Lower lobe of right lung (tissue), 2 donors: Measurements from ENCODE around the gene EN2. TPM values are rescaled to one million over a fixed set of nuclear protein-coding genes. Genes with fewer than 3 reads are reported as not detected.

ENCODE experiments used
- ATAC-seq, 2 donors: fragments of 200-7000 bp; cut with Tn5 transposase; one replicate each; pipeline ENCODE4 v1.9.1; 2020 to 2022; ENCODE audit warnings: mild to moderate bottlenecking in 2 of 2, moderate library complexity in 2 of 2
- DNase-seq: peaks from one replicate; pipeline ENCODE4 v3.0.0-alpha.2; 2020
- H3K27ac ChIP-seq: fragments of 200-600 bp; one replicate; pipeline ENCODE4 v1.8.0; 2022
- H3K27me3 ChIP-seq: fragments of 200-600 bp; one replicate; pipeline ENCODE4 v1.8.0; 2022; ENCODE audit warnings: low read depth
- H3K36me3 ChIP-seq: fragments of 200-600 bp; one replicate; pipeline ENCODE4 v1.8.0; 2022; ENCODE audit warnings: mild to moderate bottlenecking
- H3K4me1 ChIP-seq: fragments of 200-600 bp; one replicate; pipeline ENCODE4 v1.8.0; 2022
- H3K4me3 ChIP-seq: fragments of 200-600 bp; one replicate; pipeline ENCODE4 v1.8.0; 2022; ENCODE audit warnings: mild to moderate bottlenecking
- H3K9me3 ChIP-seq: fragments of 200-600 bp; one replicate; pipeline ENCODE4 v1.8.0; 2022
- intact Hi-C: fragments of 100-400 bp; cut with DNase I; formaldehyde crosslinking; loops from one replicate; pipeline ENCODE4 v1.11.0; 2022
- total RNA-seq: library from RNA; stranded (reverse); fragmentation: NEBNext Ultra II Directional; extraction: Animal tissue kit (Norgen Biotek cat#: 25700); gene quantifications from one replicate; pipeline ENCODE4 v1.2.1, GENCODE V29; 2021
- TF ChIP-seq, protein P1 (sequence below): fragments of 200-600 bp; IDR thresholded peaks from one replicate; pipeline ENCODE4 v1.8.0; 2022; ENCODE audit warnings: antibody characterized with exemption, mild to moderate bottlenecking
- donor health status: DM: no; HTN: yes; CAD: no; lungs with severe emphysema.

EN2 gene
- total RNA-seq, 1 donor from 2014 or later = not detected

- H3K27ac ChIP-seq = no peak overlapping the region
- intact Hi-C loops = no loop called here
- H3K36me3 ChIP-seq = no peaks in the 10 kb centered on the region
- H3K4me3 ChIP-seq = peak overlapping the region; percentile 9
- DNase-seq = no peak
- no peaks in the 10 kb centered on the region for H3K9me3 ChIP-seq
- TF ChIP-seq, protein P1, sequence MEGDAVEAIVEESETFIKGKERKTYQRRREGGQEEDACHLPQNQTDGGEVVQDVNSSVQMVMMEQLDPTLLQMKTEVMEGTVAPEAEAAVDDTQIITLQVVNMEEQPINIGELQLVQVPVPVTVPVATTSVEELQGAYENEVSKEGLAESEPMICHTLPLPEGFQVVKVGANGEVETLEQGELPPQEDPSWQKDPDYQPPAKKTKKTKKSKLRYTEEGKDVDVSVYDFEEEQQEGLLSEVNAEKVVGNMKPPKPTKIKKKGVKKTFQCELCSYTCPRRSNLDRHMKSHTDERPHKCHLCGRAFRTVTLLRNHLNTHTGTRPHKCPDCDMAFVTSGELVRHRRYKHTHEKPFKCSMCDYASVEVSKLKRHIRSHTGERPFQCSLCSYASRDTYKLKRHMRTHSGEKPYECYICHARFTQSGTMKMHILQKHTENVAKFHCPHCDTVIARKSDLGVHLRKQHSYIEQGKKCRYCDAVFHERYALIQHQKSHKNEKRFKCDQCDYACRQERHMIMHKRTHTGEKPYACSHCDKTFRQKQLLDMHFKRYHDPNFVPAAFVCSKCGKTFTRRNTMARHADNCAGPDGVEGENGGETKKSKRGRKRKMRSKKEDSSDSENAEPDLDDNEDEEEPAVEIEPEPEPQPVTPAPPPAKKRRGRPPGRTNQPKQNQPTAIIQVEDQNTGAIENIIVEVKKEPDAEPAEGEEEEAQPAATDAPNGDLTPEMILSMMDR = no peak
- peaks cover 8% of the 10 kb centered on the region for H3K4me1 ChIP-seq
- peaks cover 95% of the 10 kb centered on the region for H3K27me3 ChIP-seq
- no peak for ATAC-seq
Observed at GRCh38 chr7:155509725-155510551, 52.0 kb downstream of the EN2 start.

DNA sequence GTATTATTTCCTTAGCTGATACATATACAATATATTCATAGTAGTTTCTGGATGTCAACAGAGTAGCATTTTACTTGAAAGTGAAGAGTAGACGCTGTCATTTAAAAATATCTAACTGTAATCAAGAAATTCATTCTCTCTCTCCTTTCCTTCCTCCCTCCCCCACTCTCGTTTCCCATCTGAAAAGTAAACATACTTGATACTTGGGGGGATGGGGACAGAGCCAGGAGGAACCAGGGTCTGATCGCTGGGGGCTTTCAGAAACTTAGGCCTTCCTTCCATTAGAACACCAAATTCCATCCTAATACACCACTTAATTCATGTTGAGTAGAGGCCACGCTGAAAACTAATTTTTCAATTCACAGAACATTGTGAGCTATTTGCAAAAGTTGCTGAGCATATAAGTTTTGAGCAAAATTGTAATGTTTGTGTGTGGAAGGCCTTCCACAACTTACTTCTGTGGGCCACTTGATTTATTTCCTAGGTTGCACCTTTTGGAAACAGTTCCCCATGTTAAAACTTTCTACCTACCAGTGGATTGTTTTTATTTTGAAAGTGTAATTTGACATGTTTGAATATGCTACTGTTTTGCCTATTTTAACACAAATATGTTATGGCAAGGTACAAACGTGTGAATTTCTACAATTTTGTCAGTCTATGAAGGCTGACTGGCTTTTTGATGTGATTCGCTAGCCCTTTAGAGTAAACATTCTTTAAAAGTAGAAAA, 53.2 kb downstream of the EN2 start:
- Histone ChIP-seq H3K36me3 (no peaks in the 10 kb centered on the region), H3K27me3 (peaks cover 93% of the 10 kb centered on the region), H3K4me1 (peaks cover 8% of the 10 kb centered on the region), H3K27ac (no peak overlapping the region), H3K9me3 (no peaks in the 10 kb centered on the region), H3K4me3 (no peak overlapping the region)
- TF ChIP-seq, protein P1 = no peak
- no peak for DNase-seq
- intact Hi-C loops = no loop called here
- no peak for ATAC-seq

- no peak overlapping the region for H3K27ac ChIP-seq
- no peaks in the 10 kb centered on the region for H3K9me3 ChIP-seq
- no peaks in the 10 kb centered on the region for H3K36me3 ChIP-seq
- ATAC-seq (no peak), DNase-seq (no peak)
- intact Hi-C loops = no loop called here
- TF ChIP-seq, protein P1 = no peak
- peaks cover 8% of the 10 kb centered on the region for H3K4me1 ChIP-seq
- no peak overlapping the region for H3K4me3 ChIP-seq
- peaks cover 88% of the 10 kb centered on the region for H3K27me3 ChIP-seq
Observed at GRCh38 chr7:155511702-155511996, 53.7 kb downstream of the EN2 start.

- DNase-seq (no peak), ATAC-seq (no peak)
- Histone ChIP-seq H3K36me3 (no peaks in the 10 kb centered on the region), H3K27me3 (peaks cover 84% of the 10 kb centered on the region), H3K9me3 (no peaks in the 10 kb centered on the region), H3K4me1 (peaks cover 8% of the 10 kb centered on the region), H3K27ac (no peak overlapping the region), H3K4me3 (no peak overlapping the region)
- intact Hi-C loops = no loop called here
- TF ChIP-seq, protein P1 = no peak
Observed at GRCh38 chr7:155512246-155512887, 54.4 kb downstream of the EN2 start.

GRCh38 chr7:155513543-155514285, 55.8 kb downstream of the EN2 start:
- DNase-seq (no peak), ATAC-seq (no peak)
- no peak overlapping the region for H3K27ac ChIP-seq
- H3K27me3 ChIP-seq = peaks cover 80% of the 10 kb centered on the region
- no peak overlapping the region for H3K4me3 ChIP-seq
- TF ChIP-seq, protein P1 = no peak
- H3K4me1 ChIP-seq = peaks cover 8% of the 10 kb centered on the region
- H3K36me3 ChIP-seq = no peaks in the 10 kb centered on the region
- intact Hi-C loops = no loop called here
- H3K9me3 ChIP-seq = no peaks in the 10 kb centered on the region
